ENCODE results near the gene MRPL20.
A peak's percentile ranks its signal among the peaks of the same experiment; 100 is the strongest.

The MRPL20 gene

DNA sequence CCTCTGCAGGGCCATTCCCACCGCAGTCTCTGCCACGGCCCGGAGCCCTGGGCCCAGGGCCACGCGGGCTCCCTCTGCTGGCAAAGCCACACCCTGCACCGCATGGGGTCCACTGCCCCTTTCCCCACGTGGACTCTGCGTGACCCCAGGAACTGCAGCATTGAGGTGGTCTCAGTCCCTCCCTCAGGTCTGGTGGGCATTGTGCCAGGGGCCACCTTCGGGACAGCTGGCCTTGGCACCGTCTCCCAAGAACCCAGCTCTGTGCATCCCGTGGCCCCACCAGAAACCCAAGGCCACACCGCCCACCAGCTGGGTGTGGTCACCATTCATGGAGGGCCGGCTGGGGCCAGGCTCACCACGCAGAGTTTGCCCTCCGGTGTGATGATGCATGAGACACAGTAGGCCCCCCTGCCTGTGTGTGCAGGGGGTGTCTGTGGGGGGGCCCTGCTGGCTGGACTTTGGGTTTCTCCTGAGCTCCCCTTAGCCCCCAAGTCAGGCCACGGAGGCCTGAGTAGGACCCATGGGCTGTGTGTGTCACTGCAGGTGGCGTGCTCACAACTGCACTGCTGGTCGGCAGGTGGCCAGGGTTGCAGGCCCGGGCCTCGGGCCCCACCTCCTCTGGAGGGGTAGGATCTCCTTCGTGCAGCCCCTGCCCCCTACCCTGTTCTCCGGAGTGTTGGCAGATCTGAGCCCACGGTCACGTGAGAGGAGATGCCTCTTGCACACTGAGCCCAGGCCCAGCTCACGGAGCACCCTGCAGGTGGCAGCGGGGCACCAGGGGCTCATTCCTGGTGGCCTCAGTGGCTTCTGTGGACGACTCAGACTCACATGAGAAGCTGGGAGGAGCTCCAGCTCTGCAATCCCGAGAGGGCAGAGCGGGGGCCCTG is 34.2 kb upstream of the MRPL20 start:
- peak; percentile 41 to 74 for DNase-seq
- Histone ChIP-seq H2BK120ac (ENCODE audit: insufficient read depth, low read length, poor library complexity) (no peak overlapping the region), H3K4me2 (ENCODE audit: low read length) (no peak overlapping the region), H4K91ac (ENCODE audit: low read depth, low read length) (no peak overlapping the region), H3K14ac (ENCODE audit: low read length) (no peak overlapping the region), H3K4me1 (ENCODE audit: control insufficient read depth in 1 of 2, insufficient read depth in 2 of 2, low read length in 2 of 2) (peaks cover 16 to 22% of the 10 kb centered on the region in 2 experiments), H2BK5ac (ENCODE audit: low read depth, low read length, poor library complexity) (no peak overlapping the region), H3K18ac (ENCODE audit: low read length) (peak overlapping the region; percentile 5), H4K12ac (ENCODE audit: low read depth, low read length) (no peak overlapping the region), H2AFZ (ENCODE audit: insufficient read depth, low read length, poor library complexity) (no peak overlapping the region), H3K4ac (ENCODE audit: low read depth, low read length) (no peak overlapping the region), H3K23ac (ENCODE audit: low read length) (no peak overlapping the region), H3K36me3 (ENCODE audit: control insufficient read depth in 1 of 2, insufficient read depth in 2 of 2, low read length in 2 of 2) (peaks cover 20 to 23% of the 10 kb centered on the region in 2 experiments), H3K27me3 (ENCODE audit: insufficient read depth, low read length) (no peaks in the 10 kb centered on the region), H3K79me2 (ENCODE audit: control insufficient read depth, insufficient read depth, low read length, poor library complexity) (peaks cover 4% of the 10 kb centered on the region), H3K27ac (ENCODE audit: low read depth, low read length) (no peak overlapping the region), H3K9me3 (ENCODE audit: insufficient read depth, low read depth, low read length) (no peaks in the 10 kb centered on the region), H3K79me1 (ENCODE audit: low read length) (peaks cover 2% of the 10 kb centered on the region), H2BK12ac (ENCODE audit: low read length) (no peak overlapping the region), H3K9ac (ENCODE audit: low read length) (no peak overlapping the region), H2AK5ac (ENCODE audit: low read length) (no peak overlapping the region), H3K4me3 (ENCODE audit: low read depth, low read length) (no peak overlapping the region), H4K8ac (ENCODE audit: low read depth, low read length) (no peak overlapping the region)
- no CpG with 5 or more reads among the region's 29 CpGs for WGBS (ENCODE audit: extremely low coverage, insufficient coverage, insufficient read length)

- no peak overlapping the region for H3K9ac ChIP-seq (ENCODE audit: low read length)
- no peaks in the 10 kb centered on the region for H3K27me3 ChIP-seq (ENCODE audit: insufficient read depth, low read length)
- WGBS (ENCODE audit: extremely low coverage, insufficient coverage, insufficient read length) = no CpG with 5 or more reads among the region's 26 CpGs
- no peak overlapping the region for H2AK5ac ChIP-seq (ENCODE audit: low read length)
- H2BK120ac ChIP-seq (ENCODE audit: insufficient read depth, low read length, poor library complexity) = no peak overlapping the region
- H3K9me3 ChIP-seq (ENCODE audit: insufficient read depth, low read depth, low read length) = no peaks in the 10 kb centered on the region
- no peak overlapping the region for H2BK5ac ChIP-seq (ENCODE audit: low read depth, low read length, poor library complexity)
- H2BK12ac ChIP-seq (ENCODE audit: low read length) = no peak overlapping the region
- H3K4me1 ChIP-seq (ENCODE audit: control insufficient read depth in 1 of 2, insufficient read depth in 2 of 2, low read length in 2 of 2) = peaks cover 20 to 26% of the 10 kb centered on the region in 2 experiments
- H3K79me1 ChIP-seq (ENCODE audit: low read length) = peaks cover 5% of the 10 kb centered on the region
- DNase-seq = no peak
- H4K91ac ChIP-seq (ENCODE audit: low read depth, low read length) = no peak overlapping the region
- H3K4me3 ChIP-seq (ENCODE audit: low read depth, low read length) = no peak overlapping the region
- no peak overlapping the region for H3K4ac ChIP-seq (ENCODE audit: low read depth, low read length)
- no peak overlapping the region for H4K12ac ChIP-seq (ENCODE audit: low read depth, low read length)
- peaks cover 20 to 23% of the 10 kb centered on the region in 2 experiments for H3K36me3 ChIP-seq (ENCODE audit: control insufficient read depth in 1 of 2, insufficient read depth in 2 of 2, low read length in 2 of 2)
- no peak overlapping the region for H4K8ac ChIP-seq (ENCODE audit: low read depth, low read length)
- H3K23ac ChIP-seq (ENCODE audit: low read length) = no peak overlapping the region
- H3K79me2 ChIP-seq (ENCODE audit: control insufficient read depth, insufficient read depth, low read length, poor library complexity) = peaks cover 8% of the 10 kb centered on the region
- no peak overlapping the region for H3K14ac ChIP-seq (ENCODE audit: low read length)
- no peak overlapping the region for H2AFZ ChIP-seq (ENCODE audit: insufficient read depth, low read length, poor library complexity)
- H3K18ac ChIP-seq (ENCODE audit: low read length) = no peak overlapping the region
- H3K4me2 ChIP-seq (ENCODE audit: low read length) = no peak overlapping the region
- H3K27ac ChIP-seq (ENCODE audit: low read depth, low read length) = no peak overlapping the region
Measured at GRCh38 chr1:1440262-1441001, 33.3 kb upstream of the MRPL20 start.

GRCh38 chr1:1439546-1440261 is 32.6 kb upstream of the MRPL20 start:
- Histone ChIP-seq H3K23ac (ENCODE audit: low read length) (no peak overlapping the region), H3K4me2 (ENCODE audit: low read length) (no peak overlapping the region), H2AK5ac (ENCODE audit: low read length) (no peak overlapping the region), H3K9me3 (ENCODE audit: insufficient read depth, low read depth, low read length) (peaks cover 2% of the 10 kb centered on the region), H2AFZ (ENCODE audit: insufficient read depth, low read length, poor library complexity) (no peak overlapping the region), H3K9ac (ENCODE audit: low read length) (no peak overlapping the region), H3K18ac (ENCODE audit: low read length) (no peak overlapping the region), H2BK120ac (ENCODE audit: insufficient read depth, low read length, poor library complexity) (no peak overlapping the region), H2BK5ac (ENCODE audit: low read depth, low read length, poor library complexity) (no peak overlapping the region), H3K27me3 (ENCODE audit: insufficient read depth, low read length) (no peaks in the 10 kb centered on the region), H3K79me1 (ENCODE audit: low read length) (peaks cover 12% of the 10 kb centered on the region), H3K27ac (ENCODE audit: low read depth, low read length) (no peak overlapping the region), H3K4me1 (ENCODE audit: control insufficient read depth in 1 of 2, insufficient read depth in 2 of 2, low read length in 2 of 2) (peaks cover 27 to 33% of the 10 kb centered on the region in 2 experiments), H4K91ac (ENCODE audit: low read depth, low read length) (no peak overlapping the region), H4K12ac (ENCODE audit: low read depth, low read length) (no peak overlapping the region), H3K4me3 (ENCODE audit: low read depth, low read length) (no peak overlapping the region), H3K79me2 (ENCODE audit: control insufficient read depth, insufficient read depth, low read length, poor library complexity) (peaks cover 11% of the 10 kb centered on the region), H3K14ac (ENCODE audit: low read length) (no peak overlapping the region), H3K4ac (ENCODE audit: low read depth, low read length) (no peak overlapping the region), H3K36me3 (ENCODE audit: control insufficient read depth in 1 of 2, insufficient read depth in 2 of 2, low read length in 2 of 2) (peaks cover 20 to 23% of the 10 kb centered on the region in 2 experiments), H2BK12ac (ENCODE audit: low read length) (no peak overlapping the region), H4K8ac (ENCODE audit: low read depth, low read length) (no peak overlapping the region)
- WGBS (ENCODE audit: extremely low coverage, insufficient coverage, insufficient read length) = no CpG with 5 or more reads among the region's 82 CpGs
- DNase-seq = no peak

Data from trophoblast cell (in vitro differentiated cells and primary cell).